KMS-11 (cell line): ENCODE results near the gene PIN1.

Experiments
- H2AFZ ChIP-seq: fragments of 200-600 bp; sonication (generic); 2 replicates; pipeline ENCODE4 v1.6.1; 2016; ENCODE audit warnings: antibody characterized with exemption, mixed run types, low read depth
- H3K27ac ChIP-seq: fragments of 200-600 bp; sonication (generic); 2 replicates; pipeline ENCODE4 v1.6.1; 2016; ENCODE audit warnings: mild to moderate bottlenecking, mixed run types
- H3K27me3 ChIP-seq: fragments of 200-600 bp; sonication (generic); 2 replicates; pipeline ENCODE4 v1.6.1; 2017; ENCODE audit warnings: mild to moderate bottlenecking, low read depth, mixed run types, moderate library complexity; ENCODE audit not compliant: insufficient read depth
- H3K36me3 ChIP-seq: fragments of 200-600 bp; sonication (generic); 2 replicates; pipeline ENCODE4 v1.6.1; 2017; ENCODE audit warnings: mild to moderate bottlenecking, mixed run types; ENCODE audit not compliant: insufficient read depth
- H3K4me1 ChIP-seq: fragments of 200-600 bp; sonication (generic); 2 replicates; pipeline ENCODE4 v1.6.1; 2016; ENCODE audit warnings: mild to moderate bottlenecking, low read depth, mixed run types; ENCODE audit not compliant: poor library complexity, severe bottlenecking
- H3K4me2 ChIP-seq: fragments of 200-600 bp; sonication (generic); 2 replicates; pipeline ENCODE4 v1.7.0; 2016; ENCODE audit warnings: mild to moderate bottlenecking, mixed run types
- H3K4me3 ChIP-seq: fragments of 200-600 bp; sonication (generic); IDR thresholded peaks from 2 replicates; pipeline ENCODE4 v1.6.1; 2017; ENCODE audit warnings: low read depth, low read length, mixed read lengths; ENCODE audit not compliant: insufficient read depth
- H3K79me2 ChIP-seq: fragments of 200-600 bp; sonication (generic); 2 replicates; pipeline ENCODE4 v1.6.1; 2016; ENCODE audit warnings: low read depth, mixed run types; ENCODE audit not compliant: insufficient read depth
- H3K9ac ChIP-seq: fragments of 200-600 bp; sonication (generic); 2 replicates; pipeline ENCODE4 v1.6.1; 2016; ENCODE audit warnings: mild to moderate bottlenecking, mixed run types
- H4K20me1 ChIP-seq: fragments of 200-600 bp; sonication (generic); 2 replicates; pipeline ENCODE4 v1.6.1; 2016; ENCODE audit warnings: mild to moderate bottlenecking, mixed run types; ENCODE audit not compliant: insufficient read depth
- CTCF ChIP-seq: fragments of 200-600 bp; sonication (generic); conservative IDR thresholded peaks from 2 replicates; pipeline ENCODE4 v1.6.1; 2017; ENCODE audit warnings: low read depth, mild to moderate bottlenecking, antibody characterized with exemption, low read length, moderate library complexity, mixed read lengths

Gene PIN1

GRCh38 chr19:9793071-9793591 is 42.0 kb upstream of the PIN1 start:
- no peak for TF ChIP-seq CTCF
- Histone ChIP-seq H3K9ac (peak overlapping the region; percentile 31; the same call in 1 of the 2 replicates), H3K4me1 (peaks cover 19% of the 10 kb centered on the region), H2AFZ (peak overlapping the region; percentile 76; the same call in 1 of the 2 replicates), H3K79me2 (no peaks in the 10 kb centered on the region), H3K27ac (no peak overlapping the region; the same call in 1 of the 2 replicates), H3K27me3 (no peaks in the 10 kb centered on the region), H3K4me2 (peak overlapping the region; percentile 51; the same call in 1 of the 2 replicates), H4K20me1 (no peaks in the 10 kb centered on the region), H3K4me3 (no peak overlapping the region), H3K36me3 (no peaks in the 10 kb centered on the region)

DNA sequence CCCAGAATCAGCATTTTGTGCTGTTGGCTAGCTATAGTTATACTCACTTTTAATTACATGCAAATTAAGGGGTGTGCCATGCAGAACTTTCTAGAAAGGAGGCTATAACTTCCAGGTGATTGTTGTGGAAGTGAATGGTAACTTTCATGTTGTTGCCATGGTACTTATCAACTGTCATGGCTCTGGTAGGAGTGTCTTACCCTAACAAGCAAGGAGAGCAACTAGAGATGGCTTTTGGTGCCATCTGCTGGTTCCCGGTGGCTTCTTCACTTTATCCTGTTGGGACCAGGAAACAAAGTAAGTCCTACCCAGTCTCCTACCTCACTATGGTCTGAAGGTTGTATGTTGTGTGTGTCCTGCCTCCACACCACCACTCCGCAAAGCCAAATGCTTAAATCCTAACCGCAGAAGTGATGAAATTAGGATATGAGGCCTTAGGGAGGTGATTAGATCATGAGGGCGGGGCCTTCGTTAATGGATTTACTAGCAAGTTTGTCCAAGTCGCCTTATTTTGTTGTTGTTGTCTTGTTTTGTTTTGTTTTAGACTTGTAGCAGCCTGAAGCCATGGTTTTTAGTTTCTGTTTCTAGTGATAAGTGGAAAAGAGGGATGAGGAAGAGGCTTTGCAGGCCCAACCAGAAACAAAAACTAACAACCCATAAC is 38.9 kb upstream of the PIN1 start:
- TF ChIP-seq CTCF = peak; percentile 87
- no peak overlapping the region for H3K9ac ChIP-seq
- no peaks in the 10 kb centered on the region for H3K79me2 ChIP-seq
- no peaks in the 10 kb centered on the region for H3K27me3 ChIP-seq
- H2AFZ ChIP-seq = peak overlapping the region; percentile 48; the same call in 1 of the 2 replicates
- H3K4me2 ChIP-seq = no peak overlapping the region
- H3K27ac ChIP-seq = no peak overlapping the region; the same call in 1 of the 2 replicates
- H3K36me3 ChIP-seq = no peaks in the 10 kb centered on the region
- no peaks in the 10 kb centered on the region for H4K20me1 ChIP-seq
- H3K4me1 ChIP-seq = peaks cover 13% of the 10 kb centered on the region
- no peak overlapping the region for H3K4me3 ChIP-seq

DNA sequence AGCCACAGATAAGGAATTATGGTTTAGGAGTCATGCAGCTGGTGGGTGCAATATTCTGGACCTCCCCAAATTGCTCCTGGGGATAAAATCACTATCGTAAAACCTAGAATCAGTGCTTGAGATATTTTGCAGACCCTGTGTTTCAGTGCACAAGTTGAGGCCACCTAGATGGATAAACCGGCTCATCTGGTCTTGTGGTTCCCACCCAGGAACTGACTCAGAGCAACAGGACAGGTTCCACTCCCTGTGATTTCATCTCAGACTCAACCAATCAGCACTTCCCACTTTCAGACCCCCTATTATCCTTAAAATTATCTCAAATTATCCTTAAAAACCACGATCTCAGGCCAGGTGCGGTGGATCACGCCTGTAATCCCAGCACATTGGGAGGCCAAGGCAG is 37.2 kb upstream of the PIN1 start:
- TF ChIP-seq CTCF = no peak

GRCh38 chr19:9799162-9799561 is 36.0 kb upstream of the PIN1 start:
- Histone ChIP-seq H3K79me2 (no peaks in the 10 kb centered on the region), H4K20me1 (no peaks in the 10 kb centered on the region), H3K4me2 (no peak overlapping the region), H3K27me3 (no peaks in the 10 kb centered on the region), H3K36me3 (no peaks in the 10 kb centered on the region), H2AFZ (no peak overlapping the region), H3K9ac (no peak overlapping the region), H3K4me3 (no peak overlapping the region), H3K27ac (no peak overlapping the region), H3K4me1 (peaks cover 16% of the 10 kb centered on the region)
- TF ChIP-seq CTCF = no peak

More for the DNA sequence above, 37.2 kb upstream of the PIN1 start:
- no peaks in the 10 kb centered on the region for H4K20me1 ChIP-seq
- no peak overlapping the region for H3K4me2 ChIP-seq
- H2AFZ ChIP-seq = no peak overlapping the region
- H3K4me1 ChIP-seq = peaks cover 12% of the 10 kb centered on the region
- no peaks in the 10 kb centered on the region for H3K27me3 ChIP-seq
- no peak overlapping the region for H3K27ac ChIP-seq
- H3K79me2 ChIP-seq = no peaks in the 10 kb centered on the region
- no peaks in the 10 kb centered on the region for H3K36me3 ChIP-seq
- H3K4me3 ChIP-seq = no peak overlapping the region
- no peak overlapping the region for H3K9ac ChIP-seq
